ENCODE results near the gene BSND.

DNA sequence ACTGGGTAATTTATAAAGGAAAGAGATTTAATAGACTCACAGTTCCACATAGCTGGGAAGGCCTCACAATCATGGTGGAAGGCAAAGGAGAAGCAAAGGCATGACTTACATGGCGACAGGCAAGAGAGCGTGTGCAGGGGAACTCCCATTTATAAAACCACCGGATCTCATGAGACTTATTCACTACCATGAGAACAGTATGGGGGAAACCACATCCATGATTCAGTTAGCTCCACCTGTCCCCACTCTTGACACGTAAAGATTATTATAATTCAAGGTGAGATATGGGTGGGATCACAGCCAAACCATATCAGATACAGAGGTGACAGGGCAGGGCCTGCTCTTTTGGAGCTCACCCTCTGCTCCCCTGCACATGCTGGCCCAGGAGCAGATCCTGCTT, 49.7 kb upstream of the BSND start:
- TF ChIP-seq, protein P1, sequence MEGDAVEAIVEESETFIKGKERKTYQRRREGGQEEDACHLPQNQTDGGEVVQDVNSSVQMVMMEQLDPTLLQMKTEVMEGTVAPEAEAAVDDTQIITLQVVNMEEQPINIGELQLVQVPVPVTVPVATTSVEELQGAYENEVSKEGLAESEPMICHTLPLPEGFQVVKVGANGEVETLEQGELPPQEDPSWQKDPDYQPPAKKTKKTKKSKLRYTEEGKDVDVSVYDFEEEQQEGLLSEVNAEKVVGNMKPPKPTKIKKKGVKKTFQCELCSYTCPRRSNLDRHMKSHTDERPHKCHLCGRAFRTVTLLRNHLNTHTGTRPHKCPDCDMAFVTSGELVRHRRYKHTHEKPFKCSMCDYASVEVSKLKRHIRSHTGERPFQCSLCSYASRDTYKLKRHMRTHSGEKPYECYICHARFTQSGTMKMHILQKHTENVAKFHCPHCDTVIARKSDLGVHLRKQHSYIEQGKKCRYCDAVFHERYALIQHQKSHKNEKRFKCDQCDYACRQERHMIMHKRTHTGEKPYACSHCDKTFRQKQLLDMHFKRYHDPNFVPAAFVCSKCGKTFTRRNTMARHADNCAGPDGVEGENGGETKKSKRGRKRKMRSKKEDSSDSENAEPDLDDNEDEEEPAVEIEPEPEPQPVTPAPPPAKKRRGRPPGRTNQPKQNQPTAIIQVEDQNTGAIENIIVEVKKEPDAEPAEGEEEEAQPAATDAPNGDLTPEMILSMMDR (IDR thresholded peaks at IDR 0.05; ENCODE audit: low read length): no peak
- no peak for TF ChIP-seq EZH2 (IDR thresholded peaks at IDR 0.05; ENCODE audit: borderline replicate concordance, low read length)
